Kidney (tissue), 14 donors: Measurements from ENCODE around the gene PRRT4. TPM values are rescaled to one million over a fixed set of nuclear protein-coding genes. Genes with fewer than 3 reads are reported as not detected.

ENCODE experiments used
- DNase-seq, 5 donors: peaks; one replicate each; pipeline ENCODE4 v3.0.0-alpha.2; 2013 to 2020
- FAIRE-seq: peaks from 2 replicates; lab custom pipeline; 2012; peaks lifted over from hg19 to GRCh38; lab: Jason Lieb, UNC
- H3K27ac ChIP-seq, 2 donors: one replicate each; pipeline ENCODE4 v1.7.0; 2013; ENCODE audit warnings: low read depth in 2 of 2, low read length in 2 of 2, inconsistent platforms in 1 of 2
- H3K27me3 ChIP-seq: one replicate; pipeline ENCODE4 v1.7.1; 2013; ENCODE audit warnings: low read length, inconsistent platforms; ENCODE audit not compliant: control insufficient read depth, insufficient read depth
- H3K36me3 ChIP-seq, 3 donors: one replicate each; pipeline versions ENCODE4 v1.7.0 to v1.7.1; 2013; ENCODE audit warnings: low read length in 3 of 3, control low read depth in 1 of 3, inconsistent platforms in 1 of 3; ENCODE audit not compliant: insufficient read depth in 3 of 3, control insufficient read depth in 2 of 3
- H3K4me1 ChIP-seq, 3 donors: one replicate each; pipeline versions ENCODE4 v1.7.0 to v1.7.1; 2013; ENCODE audit warnings: low read length in 3 of 3, inconsistent platforms in 1 of 3, low read depth in 1 of 3; ENCODE audit not compliant: control insufficient read depth in 2 of 3, insufficient read depth in 2 of 3
- H3K4me3 ChIP-seq, 3 donors: one replicate each; pipeline versions ENCODE4 v1.7.0 to v1.8.1; 2013; ENCODE audit warnings: low read length in 3 of 3, control low read depth in 1 of 3, inconsistent platforms in 1 of 3
- H3K9ac ChIP-seq, 3 donors: one replicate each; pipeline versions ENCODE4 v1.7.0 to v1.7.1; 2013; ENCODE audit warnings: low read length in 3 of 3, control low read depth in 1 of 3, inconsistent platforms in 1 of 3
- H3K9me3 ChIP-seq, 3 donors: one replicate each; pipeline versions ENCODE4 v1.7.0 to v1.7.1; 2013; ENCODE audit warnings: low read length in 3 of 3, control low read depth in 1 of 3, inconsistent platforms in 1 of 3; ENCODE audit not compliant: control insufficient read depth in 2 of 3, insufficient read depth in 1 of 3
- intact Hi-C: fragments of 100-400 bp; cut with DNase I; formaldehyde crosslinking; loops from one replicate; pipeline ENCODE4 v1.11.1; 2022
- polyA plus RNA-seq: library from polyadenylated mRNA; stranded (reverse); fragments of 350-450 nt; fragmentation: Illumina TruSeq; extraction: RNeasy Lipid Tissue Mini Kit (QIAGEN cat#74804); gene quantifications from one replicate; pipeline ENCODE4 v1.2.3, GENCODE V29; 2014; ENCODE audit warnings: low read depth, low replicate concordance; ENCODE audit not compliant: insufficient read depth
- total RNA-seq: library from RNA; stranded (reverse); fragmentation: NEBNext Ultra II Directional; extraction: Animal tissue kit (Norgen Biotek cat#: 25700); gene quantifications from one replicate; pipeline ENCODE4 v1.2.1, GENCODE V29; 2021
- TF ChIP-seq, protein P1 (sequence below): IDR thresholded peaks from 3 replicates; pipeline ENCODE4 v1.5.1; 2012; ENCODE audit warnings: mild to moderate bottlenecking, moderate library complexity, borderline replicate concordance; ENCODE audit not compliant: insufficient read depth; ENCODE audit errors: extremely low read depth
- donor health status: control.
- donor health status: control.
- donor health status: control.
- donor health status: control.
- donor health status: control.
- donor health status: DM: yes; HTN: yes; CAD: no.
- donor health status: Normal renal cell carcinoma (clear cell type).

Gene PRRT4
- total and polyA plus RNA-seq, 2 donors from 2014 or later: not detected

DNA sequence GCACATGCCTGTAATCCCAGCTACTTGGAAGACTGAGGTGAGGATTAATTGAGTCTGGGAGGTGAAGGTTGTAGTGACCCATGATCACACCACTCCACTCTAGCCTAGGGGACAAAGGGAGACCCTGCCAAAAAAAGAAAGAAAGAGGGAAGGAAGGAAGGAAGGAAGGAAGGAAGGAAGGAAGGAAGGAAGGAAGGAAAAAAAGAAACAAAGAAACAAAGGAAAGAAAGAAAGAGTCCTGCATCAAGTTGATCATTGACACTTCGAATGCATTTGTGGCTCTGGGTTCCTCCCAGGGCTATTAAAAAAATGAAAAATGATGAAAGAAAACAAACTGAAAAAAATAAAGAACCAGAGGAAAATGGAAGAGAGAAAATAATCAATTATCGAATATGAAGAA is 3.9 kb upstream of the PRRT4 start:
- Histone ChIP-seq H3K4me1 (peaks cover 0 to 6% (median 0%) of the 10 kb centered on the region in 3 donors), H3K27me3 (peaks cover 17% of the 10 kb centered on the region), H3K9ac (no peak overlapping the region), H3K36me3 (no peaks in the 10 kb centered on the region), H3K27ac (no peak overlapping the region), H3K9me3 (no peaks in the 10 kb centered on the region), H3K4me3 (no peak overlapping the region)
- DNase-seq: no peak
- intact Hi-C loops: no loop called here
- no peak for FAIRE-seq
- TF ChIP-seq, protein P1, sequence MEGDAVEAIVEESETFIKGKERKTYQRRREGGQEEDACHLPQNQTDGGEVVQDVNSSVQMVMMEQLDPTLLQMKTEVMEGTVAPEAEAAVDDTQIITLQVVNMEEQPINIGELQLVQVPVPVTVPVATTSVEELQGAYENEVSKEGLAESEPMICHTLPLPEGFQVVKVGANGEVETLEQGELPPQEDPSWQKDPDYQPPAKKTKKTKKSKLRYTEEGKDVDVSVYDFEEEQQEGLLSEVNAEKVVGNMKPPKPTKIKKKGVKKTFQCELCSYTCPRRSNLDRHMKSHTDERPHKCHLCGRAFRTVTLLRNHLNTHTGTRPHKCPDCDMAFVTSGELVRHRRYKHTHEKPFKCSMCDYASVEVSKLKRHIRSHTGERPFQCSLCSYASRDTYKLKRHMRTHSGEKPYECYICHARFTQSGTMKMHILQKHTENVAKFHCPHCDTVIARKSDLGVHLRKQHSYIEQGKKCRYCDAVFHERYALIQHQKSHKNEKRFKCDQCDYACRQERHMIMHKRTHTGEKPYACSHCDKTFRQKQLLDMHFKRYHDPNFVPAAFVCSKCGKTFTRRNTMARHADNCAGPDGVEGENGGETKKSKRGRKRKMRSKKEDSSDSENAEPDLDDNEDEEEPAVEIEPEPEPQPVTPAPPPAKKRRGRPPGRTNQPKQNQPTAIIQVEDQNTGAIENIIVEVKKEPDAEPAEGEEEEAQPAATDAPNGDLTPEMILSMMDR: no peak

DNA sequence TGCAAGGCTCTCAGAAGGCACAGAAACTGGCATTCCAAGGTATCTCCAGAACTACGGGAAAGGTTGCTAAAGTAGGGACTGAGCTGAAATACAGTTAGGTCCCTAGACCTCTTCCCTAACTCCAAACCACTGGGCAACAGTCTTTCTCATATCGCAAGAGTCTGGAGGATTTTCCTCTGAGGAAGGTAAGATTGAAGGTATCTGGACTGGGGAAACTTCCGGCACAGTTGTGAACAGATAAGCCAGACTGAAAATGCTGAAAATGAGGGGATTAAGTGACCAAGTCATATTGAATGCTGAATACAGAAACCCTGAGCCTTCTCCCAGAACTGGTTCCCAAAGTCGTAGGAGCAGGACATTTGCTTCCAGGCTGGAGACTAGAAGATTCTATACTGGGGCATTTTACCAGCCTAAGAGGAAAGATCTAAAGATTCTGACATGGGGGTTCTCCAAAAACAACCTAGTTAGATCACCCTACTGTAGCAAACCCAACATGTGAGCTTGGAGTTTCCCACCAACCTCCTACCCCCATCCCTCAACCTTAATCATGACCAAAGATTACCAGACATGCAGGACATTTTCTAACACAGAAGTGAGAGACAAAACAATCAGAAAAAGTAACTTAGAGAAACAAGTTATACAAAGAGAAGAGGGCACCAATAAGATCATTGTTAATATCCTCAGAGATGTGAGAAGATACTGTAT is 2.8 kb upstream of the PRRT4 start:
- no peak for DNase-seq
- Histone ChIP-seq H3K4me1 (peaks cover 0 to 6% (median 0%) of the 10 kb centered on the region in 3 donors), H3K36me3 (no peaks in the 10 kb centered on the region), H3K9ac (no peak overlapping the region), H3K9me3 (no peaks in the 10 kb centered on the region), H3K27ac (no peak overlapping the region), H3K4me3 (no peak overlapping the region), H3K27me3 (peaks cover 17% of the 10 kb centered on the region)
- intact Hi-C loops: no loop called here
- FAIRE-seq: no peak
- TF ChIP-seq, protein P1: no peak

DNA sequence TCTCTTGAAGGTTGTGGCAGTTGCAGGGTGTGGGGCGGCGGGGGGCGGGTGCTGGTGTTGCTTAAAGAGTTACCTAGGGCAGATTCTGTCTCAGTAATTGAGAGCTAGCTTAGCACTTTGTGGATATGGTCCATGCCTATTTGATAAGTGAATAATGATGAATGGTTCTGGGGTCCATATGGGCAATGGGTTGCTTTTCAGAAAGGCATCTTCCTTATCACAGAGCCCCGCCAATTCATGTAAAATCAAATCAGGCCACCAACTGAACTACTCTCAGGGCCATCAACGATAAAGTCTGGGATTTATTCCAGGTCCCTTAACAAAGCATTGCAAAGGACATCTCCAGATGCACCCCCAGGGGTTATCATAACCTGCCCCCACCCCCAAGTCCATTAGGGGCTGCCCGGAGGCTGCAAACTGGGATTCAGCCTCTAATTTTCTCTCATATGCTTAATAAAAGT is 1.8 kb upstream of the PRRT4 start:
- intact Hi-C loops: no loop called here
- no peak overlapping the region for H3K9ac ChIP-seq
- H3K27me3 ChIP-seq: peaks cover 17% of the 10 kb centered on the region
- no peak overlapping the region for H3K27ac ChIP-seq
- H3K9me3 ChIP-seq: no peaks in the 10 kb centered on the region
- peaks cover 0 to 6% (median 0%) of the 10 kb centered on the region in 3 donors for H3K4me1 ChIP-seq
- H3K4me3 ChIP-seq: no peak overlapping the region
- H3K36me3 ChIP-seq: no peaks in the 10 kb centered on the region
- DNase-seq (no peak), FAIRE-seq (no peak)
- TF ChIP-seq, protein P1: no peak
